HEK293 (cell line): ENCODE data around the gene ARHGAP26.

Source experiments
- CTCF ChIA-PET: fragments of 350-600 bp; formaldehyde crosslinking; extraction: SDS; loops from one replicate; lab custom pipeline; 2021; ENCODE audit warnings: antibody characterized with exemption; lab: Yijun Ruan, JAX
- POLR2A ChIA-PET: fragments of 300-600 bp; formaldehyde crosslinking; extraction: SDS; loops from one replicate; lab custom pipeline; 2020; ENCODE audit warnings: antibody characterized with exemption, inconsistent platforms; lab: Yijun Ruan, JAX
- H3K27ac ChIP-seq: fragments of 200-500 bp; sonication (Bioruptor generic); 2 replicates; pipeline ENCODE4 v1.5.1; 2014; ENCODE audit warnings: low read depth, low read length, control low read depth, inconsistent platforms; ENCODE audit errors: extremely low read depth
- H3K36me3 ChIP-seq, 2 experiments: fragments of 200-500 bp in 1 of 2; sonication (Bioruptor generic) in 1 of 2; 1 replicate in 1 of 2; 2 replicates in 1 of 2; pipeline ENCODE4 v1.5.1; 2014 to 2017; ENCODE audit warnings: inconsistent platforms in 2 of 2, low read length in 2 of 2; ENCODE audit not compliant: control insufficient read depth in 2 of 2, insufficient read depth in 1 of 2
- H3K4me1 ChIP-seq: fragments of 200-500 bp; sonication (Bioruptor generic); 2 replicates; pipeline ENCODE4 v1.5.1; 2014; ENCODE audit warnings: mild to moderate bottlenecking, low read length, inconsistent platforms; ENCODE audit not compliant: control insufficient read depth, insufficient read depth
- H3K4me3 ChIP-seq: 2 replicates; pipeline ENCODE4 v1.5.1; 2011; ENCODE audit warnings: low read depth, mild to moderate bottlenecking, control low read depth, low read length, moderate library complexity
- H3K9me3 ChIP-seq: fragments of 200-500 bp; sonication (Bioruptor generic); 2 replicates; pipeline ENCODE4 v1.5.1; 2014; ENCODE audit warnings: low read depth, low read length, inconsistent platforms; ENCODE audit not compliant: control insufficient read depth, insufficient read depth
- BCL11A ChIP-seq: fragments of 450-650 bp; formaldehyde crosslinking; IDR thresholded peaks from 2 replicates; pipeline ENCODE4 v1.5.1; 2016; ENCODE audit warnings: low read depth, missing biosample characterization, missing genetic modification characterization
- GLI4 ChIP-seq: fragments of 450-650 bp; formaldehyde crosslinking; IDR thresholded peaks from 2 replicates; pipeline ENCODE4 v1.5.1; 2016; ENCODE audit warnings: missing biosample characterization, missing genetic modification characterization
- KLF16 ChIP-seq: fragments of 450-650 bp; formaldehyde crosslinking; IDR thresholded peaks from 2 replicates; pipeline ENCODE4 v1.5.1; 2017; ENCODE audit warnings: missing biosample characterization, missing genetic modification characterization
- KLF8 ChIP-seq: fragments of 450-650 bp; formaldehyde crosslinking; IDR thresholded peaks from 2 replicates; pipeline ENCODE4 v1.5.1; 2016; ENCODE audit warnings: missing biosample characterization, missing genetic modification characterization
- MEIS1 ChIP-seq: sonication (generic); formaldehyde crosslinking; IDR thresholded peaks from 2 replicates; pipeline ENCODE4 v1.8.1; 2022; ENCODE audit warnings: missing genetic modification reagents, mild to moderate bottlenecking, borderline replicate concordance
- REPIN1 ChIP-seq: fragments of 450-650 bp; formaldehyde crosslinking; IDR thresholded peaks from 2 replicates; pipeline ENCODE4 v1.5.1; 2017; ENCODE audit warnings: missing biosample characterization, missing genetic modification characterization, low read depth
- ZFP37 ChIP-seq: fragments of 450-650 bp; formaldehyde crosslinking; IDR thresholded peaks from 2 replicates; pipeline ENCODE4 v1.5.1; 2016; ENCODE audit warnings: missing biosample characterization, missing genetic modification characterization
- ZFP41 ChIP-seq: fragments of 450-650 bp; formaldehyde crosslinking; IDR thresholded peaks from 2 replicates; pipeline ENCODE4 v1.5.1; 2016; ENCODE audit warnings: missing biosample characterization, missing genetic modification characterization, borderline replicate concordance
- ZNF146 ChIP-seq: fragments of 450-650 bp; formaldehyde crosslinking; IDR thresholded peaks from 2 replicates; pipeline ENCODE4 v1.5.1; 2016; ENCODE audit warnings: missing biosample characterization, missing genetic modification characterization
- ZNF292 ChIP-seq: fragments of 450-650 bp; formaldehyde crosslinking; IDR thresholded peaks from 2 replicates; pipeline ENCODE4 v1.5.1; 2016; ENCODE audit warnings: low read depth, missing biosample characterization, missing genetic modification characterization, borderline replicate concordance
- ZNF341 ChIP-seq: fragments of 450-650 bp; formaldehyde crosslinking; IDR thresholded peaks from 2 replicates; pipeline ENCODE4; 2016; ENCODE audit warnings: low read depth, missing biosample characterization, missing genetic modification characterization
- ZNF354C ChIP-seq: fragments of 450-650 bp; formaldehyde crosslinking; IDR thresholded peaks from 2 replicates; pipeline ENCODE4 v1.5.1; 2016; ENCODE audit warnings: missing biosample characterization, missing genetic modification characterization, low read depth, borderline replicate concordance
- ZNF394 ChIP-seq: fragments of 450-650 bp; formaldehyde crosslinking; IDR thresholded peaks from 2 replicates; pipeline ENCODE4 v1.5.1; 2016; ENCODE audit warnings: missing biosample characterization, missing genetic modification characterization, mild to moderate bottlenecking, moderate library complexity, borderline replicate concordance
- ZNF404 ChIP-seq: fragments of 450-650 bp; formaldehyde crosslinking; IDR thresholded peaks from 2 replicates; pipeline ENCODE4 v1.5.1; 2017; ENCODE audit warnings: missing biosample characterization, missing genetic modification characterization
- ZNF510 ChIP-seq: fragments of 450-650 bp; formaldehyde crosslinking; IDR thresholded peaks from 2 replicates; pipeline ENCODE4 v1.5.1; 2018; ENCODE audit warnings: mild to moderate bottlenecking, missing genetic modification characterization, missing biosample characterization; ENCODE audit not compliant: insufficient replicate concordance
- ZNF560 ChIP-seq: fragments of 450-650 bp; formaldehyde crosslinking; IDR thresholded peaks from 2 replicates; pipeline ENCODE4 v1.5.1; 2017; ENCODE audit warnings: missing biosample characterization, missing genetic modification characterization, borderline replicate concordance
- ZNF600 ChIP-seq: fragments of 450-650 bp; formaldehyde crosslinking; IDR thresholded peaks from 2 replicates; pipeline ENCODE4 v1.5.1; 2016; ENCODE audit warnings: missing biosample characterization, missing genetic modification characterization
- ZNF610 ChIP-seq: fragments of 450-650 bp; formaldehyde crosslinking; IDR thresholded peaks from 2 replicates; pipeline ENCODE4 v1.5.1; 2016; ENCODE audit warnings: missing biosample characterization, missing genetic modification characterization, borderline replicate concordance
- ZNF623 ChIP-seq: fragments of 450-650 bp; formaldehyde crosslinking; IDR thresholded peaks from 2 replicates; pipeline ENCODE4 v1.5.1; 2016; ENCODE audit warnings: missing biosample characterization, missing genetic modification characterization
- ZNF747 ChIP-seq: fragments of 450-650 bp; formaldehyde crosslinking; IDR thresholded peaks from 2 replicates; pipeline ENCODE4 v1.5.1; 2016; ENCODE audit warnings: missing biosample characterization, missing genetic modification characterization
- ZSCAN30 ChIP-seq: fragments of 450-650 bp; IDR thresholded peaks from 2 replicates; pipeline ENCODE4 v1.5.1; 2018; ENCODE audit warnings: missing biosample characterization, mild to moderate bottlenecking, missing genetic modification characterization, moderate library complexity
- TF ChIP-seq, protein P1 (sequence below): fragments of 450-650 bp; formaldehyde crosslinking; IDR thresholded peaks from 2 replicates; pipeline ENCODE4 v1.5.1; 2016; ENCODE audit warnings: missing biosample characterization, missing genetic modification characterization
- TF ChIP-seq, protein P2 (sequence below): fragments of 450-650 bp; formaldehyde crosslinking; IDR thresholded peaks from 2 replicates; pipeline ENCODE4 v1.5.1; 2017; ENCODE audit warnings: missing biosample characterization, missing genetic modification characterization
- TF ChIP-seq, protein P3 (sequence below): fragments of 450-650 bp; formaldehyde crosslinking; conservative IDR thresholded peaks from 2 replicates; pipeline ENCODE4 v1.5.1; 2016; ENCODE audit warnings: low read depth, missing biosample characterization, missing genetic modification characterization
- TF ChIP-seq, protein P4 (sequence below): fragments of 450-650 bp; formaldehyde crosslinking; IDR thresholded peaks from 2 replicates; pipeline ENCODE4 v1.5.1; 2016; ENCODE audit warnings: missing biosample characterization, missing genetic modification characterization
- TF ChIP-seq, protein P5 (sequence below): fragments of 450-650 bp; formaldehyde crosslinking; IDR thresholded peaks from 2 replicates; pipeline ENCODE4; 2016; ENCODE audit warnings: missing biosample characterization, missing genetic modification characterization
- TF ChIP-seq, protein P6 (sequence below): fragments of 450-650 bp; formaldehyde crosslinking; IDR thresholded peaks from 2 replicates; pipeline ENCODE4 v1.5.1; 2016; ENCODE audit warnings: missing biosample characterization, missing genetic modification characterization

ARHGAP26 gene

DNA sequence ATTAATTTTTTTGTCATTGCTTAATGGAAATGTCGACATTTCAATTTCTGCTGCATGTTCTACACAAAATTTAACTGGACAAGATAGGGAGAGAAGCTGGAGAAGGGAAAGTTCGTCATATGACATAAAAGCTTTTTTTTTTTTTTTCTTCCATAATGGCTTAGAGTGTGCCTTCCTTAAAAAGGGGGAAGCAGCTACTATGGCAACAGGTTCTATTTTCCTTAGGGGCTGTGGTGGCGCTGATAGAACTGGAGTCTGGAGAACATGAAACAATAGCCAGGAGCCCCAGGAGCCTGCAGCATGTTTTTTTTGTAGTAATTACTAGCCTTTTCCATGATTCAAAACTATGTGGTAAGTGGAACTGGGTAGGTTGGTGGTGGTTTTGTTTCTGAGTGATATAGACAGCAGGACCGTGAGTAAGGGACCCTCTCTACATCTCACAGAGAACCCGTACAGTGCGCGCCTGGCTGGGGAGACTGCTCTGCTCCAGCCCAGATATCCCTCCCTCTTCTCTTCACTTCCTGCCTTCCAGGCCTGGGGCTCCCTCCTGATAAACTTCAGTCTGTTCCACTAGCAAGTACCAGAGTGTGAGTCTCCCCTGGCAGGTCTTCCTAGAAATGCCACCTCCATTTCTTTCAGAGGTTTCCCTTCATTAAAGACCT is 331.7 kb downstream of the ARHGAP26 start:
- POLR2A ChIA-PET = no interaction called here
- H3K27ac ChIP-seq = no peak overlapping the region

DNA sequence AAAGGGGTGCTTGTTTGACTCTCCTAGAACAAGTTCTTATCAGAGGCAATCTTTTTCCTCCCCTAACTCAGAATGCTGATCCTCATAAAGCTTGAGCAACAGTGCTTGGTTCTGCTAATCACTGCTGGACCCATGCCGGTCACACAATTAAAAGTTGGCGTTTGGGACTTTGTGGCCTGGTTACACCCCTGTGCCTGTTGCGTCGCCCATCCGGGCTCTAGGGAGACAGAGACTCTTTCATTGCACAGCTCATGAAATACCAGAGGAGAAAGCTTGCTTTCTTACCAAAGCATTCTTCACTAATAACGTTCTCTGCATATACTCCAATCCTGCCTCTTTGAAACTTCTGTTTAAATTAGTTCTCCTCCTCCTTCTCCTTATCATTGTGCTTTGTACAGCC is 332.2 kb downstream of the ARHGAP26 start:
- CTCF ChIA-PET = interaction anchor here (0.6 to 0.7 kb wide), 2 partner anchors 36 to 1085 kb away, joined by 3 read pairs; no protein-coding TSS in a partner anchor
- POLR2A ChIA-PET = no interaction called here
- no peaks in the 10 kb centered on the region for H3K36me3 ChIP-seq
- H3K4me1 ChIP-seq = peaks cover 3% of the 10 kb centered on the region; the same call in 1 of the 2 replicates
- H3K4me3 ChIP-seq = no peak overlapping the region
- TF ChIP-seq KLF8 (tag by site-specific recombination) = no peak
- no peak for TF ChIP-seq ZNF610
- TF ChIP-seq, protein P1, sequence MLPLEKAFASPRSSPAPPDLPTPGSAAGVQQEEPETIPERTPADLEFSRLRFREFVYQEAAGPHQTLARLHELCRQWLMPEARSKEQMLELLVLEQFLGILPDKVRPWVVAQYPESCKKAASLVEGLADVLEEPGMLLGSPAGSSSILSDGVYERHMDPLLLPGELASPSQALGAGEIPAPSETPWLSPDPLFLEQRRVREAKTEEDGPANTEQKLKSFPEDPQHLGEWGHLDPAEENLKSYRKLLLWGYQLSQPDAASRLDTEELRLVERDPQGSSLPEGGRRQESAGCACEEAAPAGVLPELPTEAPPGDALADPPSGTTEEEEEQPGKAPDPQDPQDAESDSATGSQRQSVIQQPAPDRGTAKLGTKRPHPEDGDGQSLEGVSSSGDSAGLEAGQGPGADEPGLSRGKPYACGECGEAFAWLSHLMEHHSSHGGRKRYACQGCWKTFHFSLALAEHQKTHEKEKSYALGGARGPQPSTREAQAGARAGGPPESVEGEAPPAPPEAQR = no peak
- TF ChIP-seq, protein P2, sequence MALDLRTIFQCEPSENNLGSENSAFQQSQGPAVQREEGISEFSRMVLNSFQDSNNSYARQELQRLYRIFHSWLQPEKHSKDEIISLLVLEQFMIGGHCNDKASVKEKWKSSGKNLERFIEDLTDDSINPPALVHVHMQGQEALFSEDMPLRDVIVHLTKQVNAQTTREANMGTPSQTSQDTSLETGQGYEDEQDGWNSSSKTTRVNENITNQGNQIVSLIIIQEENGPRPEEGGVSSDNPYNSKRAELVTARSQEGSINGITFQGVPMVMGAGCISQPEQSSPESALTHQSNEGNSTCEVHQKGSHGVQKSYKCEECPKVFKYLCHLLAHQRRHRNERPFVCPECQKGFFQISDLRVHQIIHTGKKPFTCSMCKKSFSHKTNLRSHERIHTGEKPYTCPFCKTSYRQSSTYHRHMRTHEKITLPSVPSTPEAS (tag by site-specific recombination) = no peak
- TF ChIP-seq, protein P3, sequence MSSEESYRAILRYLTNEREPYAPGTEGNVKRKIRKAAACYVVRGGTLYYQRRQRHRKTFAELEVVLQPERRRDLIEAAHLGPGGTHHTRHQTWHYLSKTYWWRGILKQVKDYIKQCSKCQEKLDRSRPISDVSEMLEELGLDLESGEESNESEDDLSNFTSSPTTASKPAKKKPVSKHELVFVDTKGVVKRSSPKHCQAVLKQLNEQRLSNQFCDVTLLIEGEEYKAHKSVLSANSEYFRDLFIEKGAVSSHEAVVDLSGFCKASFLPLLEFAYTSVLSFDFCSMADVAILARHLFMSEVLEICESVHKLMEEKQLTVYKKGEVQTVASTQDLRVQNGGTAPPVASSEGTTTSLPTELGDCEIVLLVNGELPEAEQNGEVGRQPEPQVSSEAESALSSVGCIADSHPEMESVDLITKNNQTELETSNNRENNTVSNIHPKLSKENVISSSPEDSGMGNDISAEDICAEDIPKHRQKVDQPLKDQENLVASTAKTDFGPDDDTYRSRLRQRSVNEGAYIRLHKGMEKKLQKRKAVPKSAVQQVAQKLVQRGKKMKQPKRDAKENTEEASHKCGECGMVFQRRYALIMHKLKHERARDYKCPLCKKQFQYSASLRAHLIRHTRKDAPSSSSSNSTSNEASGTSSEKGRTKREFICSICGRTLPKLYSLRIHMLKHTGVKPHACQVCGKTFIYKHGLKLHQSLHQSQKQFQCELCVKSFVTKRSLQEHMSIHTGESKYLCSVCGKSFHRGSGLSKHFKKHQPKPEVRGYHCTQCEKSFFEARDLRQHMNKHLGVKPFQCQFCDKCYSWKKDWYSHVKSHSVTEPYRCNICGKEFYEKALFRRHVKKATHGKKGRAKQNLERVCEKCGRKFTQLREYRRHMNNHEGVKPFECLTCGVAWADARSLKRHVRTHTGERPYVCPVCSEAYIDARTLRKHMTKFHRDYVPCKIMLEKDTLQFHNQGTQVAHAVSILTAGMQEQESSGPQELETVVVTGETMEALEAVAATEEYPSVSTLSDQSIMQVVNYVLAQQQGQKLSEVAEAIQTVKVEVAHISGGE (tag by site-specific recombination) = no peak
- no peak for TF ChIP-seq ZNF146 (tag by site-specific recombination)
- TF ChIP-seq, protein P4, sequence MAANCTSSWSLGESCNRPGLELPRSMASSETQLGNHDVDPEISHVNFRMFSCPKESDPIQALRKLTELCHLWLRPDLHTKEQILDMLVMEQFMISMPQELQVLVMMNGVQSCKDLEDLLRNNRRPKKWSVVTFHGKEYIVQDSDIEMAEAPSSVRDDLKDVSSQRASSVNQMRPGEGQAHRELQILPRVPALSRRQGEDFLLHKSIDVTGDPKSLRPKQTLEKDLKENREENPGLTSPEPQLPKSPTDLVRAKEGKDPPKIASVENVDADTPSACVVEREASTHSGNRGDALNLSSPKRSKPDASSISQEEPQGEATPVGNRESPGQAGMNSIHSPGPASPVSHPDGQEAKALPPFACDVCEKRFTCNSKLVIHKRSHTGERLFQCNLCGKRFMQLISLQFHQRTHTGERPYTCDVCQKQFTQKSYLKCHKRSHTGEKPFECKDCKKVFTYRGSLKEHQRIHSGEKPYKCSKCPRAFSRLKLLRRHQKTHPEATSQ (tag by site-specific recombination) = no peak
- TF ChIP-seq REPIN1 = no peak
- no peak for TF ChIP-seq ZNF623
- TF ChIP-seq ZNF747 (tag by site-specific recombination) = no peak
- TF ChIP-seq BCL11A (tag by site-specific recombination) = no peak
- TF ChIP-seq MEIS1 (CRISPR knock-in tag) = no peak
- TF ChIP-seq ZNF341 (tag by site-specific recombination) = no peak
- no peak for TF ChIP-seq KLF16
- no peak for TF ChIP-seq ZNF560 (tag by site-specific recombination)
- TF ChIP-seq ZNF292 = no peak
- no peak for TF ChIP-seq ZNF354C (tag by site-specific recombination)
- TF ChIP-seq, protein P5, sequence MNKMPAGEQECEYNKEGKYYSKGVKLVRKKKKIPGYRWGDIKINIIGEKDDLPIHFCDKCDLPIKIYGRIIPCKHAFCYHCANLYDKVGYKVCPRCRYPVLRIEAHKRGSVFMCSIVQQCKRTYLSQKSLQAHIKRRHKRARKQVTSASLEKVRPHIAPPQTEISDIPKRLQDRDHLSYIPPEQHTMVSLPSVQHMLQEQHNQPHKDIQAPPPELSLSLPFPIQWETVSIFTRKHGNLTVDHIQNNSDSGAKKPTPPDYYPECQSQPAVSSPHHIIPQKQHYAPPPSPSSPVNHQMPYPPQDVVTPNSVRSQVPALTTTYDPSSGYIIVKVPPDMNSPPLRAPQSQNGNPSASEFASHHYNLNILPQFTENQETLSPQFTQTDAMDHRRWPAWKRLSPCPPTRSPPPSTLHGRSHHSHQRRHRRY (tag by site-specific recombination) = no peak
- no peak for TF ChIP-seq ZFP37 (tag by site-specific recombination)
- H3K9me3 ChIP-seq = no peaks in the 10 kb centered on the region
- H3K27ac ChIP-seq = no peak overlapping the region

More for the DNA sequence above, 331.7 kb downstream of the ARHGAP26 start:
- H3K36me3 ChIP-seq = no peaks in the 10 kb centered on the region
- no peaks in the 10 kb centered on the region for H3K9me3 ChIP-seq
- H3K4me3 ChIP-seq = no peak overlapping the region
- CTCF ChIA-PET = interaction anchor here (0.6 kb wide), 1 partner anchor 75 kb away, joined by 3 read pairs; no protein-coding TSS in a partner anchor
- TF ChIP-seq ZNF600 = no peak
- TF ChIP-seq ZNF394 = no peak
- no peak for TF ChIP-seq ZFP41 (tag by site-specific recombination)
- TF ChIP-seq, protein P6, sequence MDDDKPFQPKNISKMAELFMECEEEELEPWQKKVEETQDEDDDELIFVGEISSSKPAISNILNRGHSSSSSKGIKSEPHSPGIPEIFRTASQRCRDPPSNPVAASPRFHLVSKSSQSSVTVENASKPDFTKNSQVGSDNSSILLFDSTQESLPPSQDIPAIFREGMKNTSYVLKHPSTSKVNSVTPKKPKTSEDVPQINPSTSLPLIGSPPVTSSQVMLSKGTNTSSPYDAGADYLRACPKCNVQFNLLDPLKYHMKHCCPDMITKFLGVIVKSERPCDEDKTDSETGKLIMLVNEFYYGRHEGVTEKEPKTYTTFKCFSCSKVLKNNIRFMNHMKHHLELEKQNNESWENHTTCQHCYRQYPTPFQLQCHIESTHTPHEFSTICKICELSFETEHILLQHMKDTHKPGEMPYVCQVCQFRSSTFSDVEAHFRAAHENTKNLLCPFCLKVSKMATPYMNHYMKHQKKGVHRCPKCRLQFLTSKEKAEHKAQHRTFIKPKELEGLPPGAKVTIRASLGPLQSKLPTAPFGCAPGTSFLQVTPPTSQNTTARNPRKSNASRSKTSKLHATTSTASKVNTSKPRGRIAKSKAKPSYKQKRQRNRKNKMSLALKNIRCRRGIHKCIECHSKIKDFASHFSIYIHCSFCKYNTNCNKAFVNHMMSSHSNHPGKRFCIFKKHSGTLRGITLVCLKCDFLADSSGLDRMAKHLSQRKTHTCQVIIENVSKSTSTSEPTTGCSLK (tag by site-specific recombination) = no peak
- no peak for TF ChIP-seq GLI4 (tag by site-specific recombination)
- TF ChIP-seq ZSCAN30 (tag by site-specific recombination) = no peak
- no peak for TF ChIP-seq ZNF510 (tag by site-specific recombination)
- TF ChIP-seq ZNF404 = no peak
- peaks cover 3% of the 10 kb centered on the region; the same call in 1 of the 2 replicates for H3K4me1 ChIP-seq
